Mononuclear cell (primary cell): Measurements from ENCODE around the gene NRG2. TPM values are rescaled to one million over a fixed set of nuclear protein-coding genes. Genes with fewer than 3 reads are reported as not detected.

Source experiments
- H3K27me3 ChIP-seq: 2 replicates; pipeline ENCODE4 v1.6.0; 2011; ENCODE audit warnings: low read length, control low read depth; ENCODE audit not compliant: insufficient read depth
- H3K4me1 ChIP-seq: 2 replicates; pipeline ENCODE4 v1.5.1; 2011; ENCODE audit warnings: mild to moderate bottlenecking, low read length, control low read depth; ENCODE audit not compliant: insufficient read depth
- H3K4me3 ChIP-seq: 2 replicates; pipeline ENCODE4 v1.5.1; 2011; ENCODE audit warnings: mild to moderate bottlenecking, low read length, moderate library complexity
- H3K9me3 ChIP-seq: 2 replicates; pipeline ENCODE4 v1.5.1; 2011; ENCODE audit warnings: low read depth, mild to moderate bottlenecking, control low read depth, low read length
- total RNA-seq: library from RNA; depleted of rRNA; stranded (reverse); fragments of >200 nt; gene quantifications from one replicate; pipeline ENCODE4 v1.2.3, GENCODE V29; 2012

Gene NRG2
- total RNA-seq, 1 donor: 0.10 TPM

- Histone ChIP-seq H3K9me3 (no peaks in the 10 kb centered on the region), H3K4me3 (no peak overlapping the region), H3K27me3 (peaks cover 36% of the 10 kb centered on the region), H3K4me1 (peaks cover 6% of the 10 kb centered on the region)
These were observed 100.9 kb downstream of the NRG2 start for GRCh38 chr5:139942243-139942642.

GRCh38 chr5:139930406-139930805 lies 112.7 kb downstream of the NRG2 start:
- H3K9me3 ChIP-seq: no peaks in the 10 kb centered on the region
- H3K27me3 ChIP-seq: peaks cover 23% of the 10 kb centered on the region
- H3K4me1 ChIP-seq: peaks cover 6% of the 10 kb centered on the region
- H3K4me3 ChIP-seq: no peak overlapping the region

GRCh38 chr5:139926797-139927503 lies 116.1 kb downstream of the NRG2 start:
- no peaks in the 10 kb centered on the region for H3K9me3 ChIP-seq
- H3K4me1 ChIP-seq: peaks cover 6% of the 10 kb centered on the region
- H3K27me3 ChIP-seq: peaks cover 10% of the 10 kb centered on the region
- no peak overlapping the region for H3K4me3 ChIP-seq

- peaks cover 6% of the 10 kb centered on the region for H3K4me1 ChIP-seq
- no peak overlapping the region for H3K4me3 ChIP-seq
- no peaks in the 10 kb centered on the region for H3K9me3 ChIP-seq
- H3K27me3 ChIP-seq: peaks cover 5% of the 10 kb centered on the region
These were observed 117.2 kb downstream of the NRG2 start for GRCh38 chr5:139925650-139926640.

- peaks cover 11% of the 10 kb centered on the region for H3K27me3 ChIP-seq
- no peak overlapping the region for H3K4me3 ChIP-seq
- peaks cover 6% of the 10 kb centered on the region for H3K4me1 ChIP-seq
- no peaks in the 10 kb centered on the region for H3K9me3 ChIP-seq
These were observed 117.9 kb downstream of the NRG2 start for GRCh38 chr5:139925216-139925562.

- H3K4me3 ChIP-seq: no peak overlapping the region
- H3K4me1 ChIP-seq: peaks cover 6% of the 10 kb centered on the region
- H3K27me3 ChIP-seq: peaks cover 17% of the 10 kb centered on the region
- no peaks in the 10 kb centered on the region for H3K9me3 ChIP-seq
These were observed 118.5 kb downstream of the NRG2 start for GRCh38 chr5:139924294-139925215.

GRCh38 chr5:139919308-139919707 lies 123.8 kb downstream of the NRG2 start:
- no peaks in the 10 kb centered on the region for H3K9me3 ChIP-seq
- H3K4me1 ChIP-seq: no peaks in the 10 kb centered on the region
- H3K4me3 ChIP-seq: no peak overlapping the region
- peaks cover 35% of the 10 kb centered on the region for H3K27me3 ChIP-seq

GRCh38 chr5:139915834-139916233 lies 127.3 kb downstream of the NRG2 start:
- Histone ChIP-seq H3K4me1 (no peaks in the 10 kb centered on the region), H3K4me3 (no peak overlapping the region), H3K27me3 (peaks cover 29% of the 10 kb centered on the region), H3K9me3 (no peaks in the 10 kb centered on the region)

- no peaks in the 10 kb centered on the region for H3K4me1 ChIP-seq
- no peaks in the 10 kb centered on the region for H3K9me3 ChIP-seq
- no peak overlapping the region for H3K4me3 ChIP-seq
- peaks cover 24% of the 10 kb centered on the region for H3K27me3 ChIP-seq
These were observed 127.8 kb downstream of the NRG2 start for GRCh38 chr5:139915266-139915665.

- Histone ChIP-seq H3K4me3 (no peak overlapping the region), H3K4me1 (no peaks in the 10 kb centered on the region), H3K27me3 (peaks cover 16% of the 10 kb centered on the region), H3K9me3 (no peaks in the 10 kb centered on the region)
These were observed 128.8 kb downstream of the NRG2 start for GRCh38 chr5:139914218-139914807.

- no peaks in the 10 kb centered on the region for H3K4me1 ChIP-seq
- H3K27me3 ChIP-seq: peaks cover 10% of the 10 kb centered on the region
- no peak overlapping the region for H3K4me3 ChIP-seq
- no peaks in the 10 kb centered on the region for H3K9me3 ChIP-seq
These were observed 130.3 kb downstream of the NRG2 start for GRCh38 chr5:139912804-139913203.

- Histone ChIP-seq H3K4me3 (no peak overlapping the region), H3K9me3 (no peaks in the 10 kb centered on the region), H3K4me1 (no peaks in the 10 kb centered on the region), H3K27me3 (peaks cover 11% of the 10 kb centered on the region)
These were observed 130.9 kb downstream of the NRG2 start for GRCh38 chr5:139912158-139912557.

GRCh38 chr5:139911425-139912120 lies 131.5 kb downstream of the NRG2 start:
- H3K27me3 ChIP-seq: peaks cover 17% of the 10 kb centered on the region
- H3K4me1 ChIP-seq: no peaks in the 10 kb centered on the region
- H3K9me3 ChIP-seq: no peaks in the 10 kb centered on the region
- H3K4me3 ChIP-seq: no peak overlapping the region

GRCh38 chr5:139910901-139911300 lies 132.2 kb downstream of the NRG2 start:
- H3K27me3 ChIP-seq: peaks cover 20% of the 10 kb centered on the region
- no peaks in the 10 kb centered on the region for H3K9me3 ChIP-seq
- no peaks in the 10 kb centered on the region for H3K4me1 ChIP-seq
- no peak overlapping the region for H3K4me3 ChIP-seq
